NCI-H1092 (cell line): Measurements from ENCODE around the gene MALRD1.

Experiments
- DNase-seq: peaks from one replicate; lab custom pipeline; 2025; lab: John Stamatoyannopoulos, UW

MALRD1 gene

DNA sequence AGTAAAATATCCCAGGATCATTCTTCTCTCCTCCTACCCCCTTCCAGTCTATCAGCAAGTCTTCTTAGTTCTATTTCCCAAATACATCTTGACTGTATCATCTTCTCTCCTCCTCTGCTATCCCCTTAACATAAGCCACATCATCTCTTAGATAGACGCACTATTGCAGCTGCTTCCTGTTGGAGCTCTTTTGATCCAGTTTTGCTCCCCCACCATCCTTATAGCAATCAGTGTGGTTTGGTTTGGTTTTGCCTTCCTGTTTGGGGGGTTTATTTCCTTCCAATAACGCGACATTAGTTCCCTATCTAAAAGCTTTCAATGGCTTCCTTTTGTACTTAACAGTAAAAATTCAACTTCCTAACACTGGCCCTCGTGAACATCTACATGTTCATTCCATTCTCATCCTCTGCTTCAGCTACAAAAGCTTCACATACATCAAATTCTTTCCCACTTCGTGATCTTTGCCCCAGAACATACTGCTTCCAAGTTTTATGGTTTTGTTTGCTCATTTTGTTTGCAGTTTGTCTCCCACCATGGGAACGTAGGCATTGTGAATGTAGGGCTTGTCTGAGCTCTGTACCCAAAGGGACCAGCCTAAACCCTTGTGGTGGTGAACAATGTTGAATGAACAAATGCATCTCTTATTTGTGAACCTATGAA lies 734.0 kb downstream of the MALRD1 start:
- DNase-seq = no peak

DNA sequence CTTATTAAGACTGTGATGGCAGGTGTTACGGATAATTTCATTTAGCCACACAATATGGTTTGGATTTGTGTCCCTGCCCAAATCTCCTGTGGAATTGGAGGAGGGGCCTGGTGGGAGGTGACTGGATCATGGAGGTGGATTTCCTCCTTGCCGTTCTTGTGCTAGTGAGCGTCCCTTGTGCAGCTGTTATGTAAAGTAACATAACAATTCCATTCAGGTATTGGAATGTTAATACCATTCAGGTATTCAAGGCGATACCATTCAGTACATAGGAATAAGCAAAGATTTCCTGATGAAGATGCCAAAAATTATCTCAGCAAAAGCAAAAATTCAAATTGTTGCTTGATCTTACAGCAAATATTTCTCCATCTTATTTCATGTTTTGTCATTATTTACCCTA lies 735.1 kb downstream of the MALRD1 start:
- DNase-seq = no peak
